B cell (primary cell): Measurements from ENCODE around the gene KRTAP12-2. TPM values are rescaled to one million over a fixed set of nuclear protein-coding genes. Genes with fewer than 3 reads are reported as not detected.

Experiments
- ATAC-seq: fragments of 200-7000 bp; cut with Tn5 transposase; one replicate; pipeline ENCODE4 v1.10.0; 2021; ENCODE audit warnings: low read depth, mild to moderate bottlenecking, moderate number of reproducible peaks, moderate library complexity
- CTCF ChIA-PET: fragments of 350-600 bp; sonication (Branson Sonifier 250); formaldehyde crosslinking; loops from one replicate; lab custom pipeline; 2021; ENCODE audit warnings: antibody characterized with exemption, inconsistent platforms; lab: Charles Lee
- POLR2A ChIA-PET: fragments of 350-600 bp; sonication (Branson Sonifier 250); formaldehyde crosslinking; loops from one replicate; lab custom pipeline; 2021; ENCODE audit warnings: antibody characterized with exemption; lab: Charles Lee
- DNase-seq: peaks from one replicate; pipeline ENCODE4 v3.0.0; 2013
- H2AFZ ChIP-seq: 2 replicates; pipeline ENCODE4 v1.6.1; 2012; ENCODE audit warnings: mild to moderate bottlenecking, low read depth, low read length; ENCODE audit not compliant: insufficient read depth, poor library complexity, severe bottlenecking
- H3K27ac ChIP-seq, 2 donors: 1 replicate in 1 of 2; 2 replicates in 1 of 2; pipeline ENCODE4 v1.5.1; 2012 to 2013; ENCODE audit warnings: low read length in 2 of 2, mild to moderate bottlenecking in 2 of 2, moderate library complexity in 1 of 2
- H3K27me3 ChIP-seq, 4 experiments: fragments of 200-600 bp in 1 of 4; sonication (generic) in 1 of 4; replicated peaks in 1 of 4; 1 replicate in 2 of 4; 2 replicates in 2 of 4; pipeline versions ENCODE4 v1.6.1 to v1.7.0; 2013 to 2016; ENCODE audit warnings: low read length in 3 of 4, mild to moderate bottlenecking in 2 of 4, mixed read lengths in 1 of 4, moderate library complexity in 1 of 4; ENCODE audit not compliant: insufficient read depth in 4 of 4, control insufficient read depth in 3 of 4; ENCODE audit errors: control extremely low read depth in 1 of 4
- H3K36me3 ChIP-seq, 2 experiments: replicated peaks in 1 of 2; 1 replicate in 1 of 2; 2 replicates in 1 of 2; pipeline versions ENCODE4 v1.6.1 to v1.7.1; 2013; ENCODE audit warnings: low read length in 1 of 2; ENCODE audit not compliant: insufficient read depth in 2 of 2, control insufficient read depth in 1 of 2; ENCODE audit errors: control extremely low read depth in 1 of 2, extremely low read depth in 1 of 2
- H3K4me1 ChIP-seq, 2 donors: fragments of 200-600 bp in 1 of 2; sonication (generic) in 1 of 2; 1 replicate in 1 of 2; 2 replicates in 1 of 2; pipeline versions ENCODE4 v1.5.1 to v1.6.1; 2013 to 2017; ENCODE audit warnings: low read length in 2 of 2; ENCODE audit not compliant: control insufficient read depth in 2 of 2, insufficient read depth in 2 of 2
- H3K4me2 ChIP-seq: replicated peaks from 2 replicates; pipeline ENCODE3; 2012; ENCODE audit warnings: mild to moderate bottlenecking, low read depth, low read length; ENCODE audit not compliant: poor library complexity, severe bottlenecking
- H3K4me3 ChIP-seq, 5 experiments: fragments of 200-600 bp in 1 of 5; sonication (generic) in 1 of 5; 1 replicate in 3 of 5; 2 replicates in 2 of 5; pipeline versions ENCODE4 v1.5.1 to v1.7.0; 2011 to 2016; ENCODE audit warnings: low read length in 4 of 5, mild to moderate bottlenecking in 4 of 5, low read depth in 2 of 5, control low read depth in 1 of 5, moderate library complexity in 1 of 5; ENCODE audit not compliant: insufficient read depth in 1 of 5; ENCODE audit errors: control extremely low read depth in 1 of 5, extremely low read depth in 1 of 5
- H3K79me2 ChIP-seq: fragments of 200-600 bp; sonication (generic); one replicate; pipeline ENCODE4 v1.6.0; 2016; ENCODE audit warnings: low read length; ENCODE audit not compliant: control insufficient read depth, insufficient read depth
- H3K9ac ChIP-seq: fragments of 200-600 bp; sonication (generic); 2 replicates; pipeline ENCODE4 v1.6.1; 2017; ENCODE audit warnings: mild to moderate bottlenecking, low read length, moderate library complexity
- H3K9me3 ChIP-seq, 3 donors: one replicate each; pipeline versions ENCODE4 v1.6.1 to v1.7.1; 2013; ENCODE audit warnings: low read length in 2 of 3; ENCODE audit not compliant: control insufficient read depth in 2 of 3, insufficient read depth in 1 of 3; ENCODE audit errors: control extremely low read depth in 1 of 3
- H4K20me1 ChIP-seq: 2 replicates; pipeline ENCODE4 v1.6.0; 2012; ENCODE audit warnings: mild to moderate bottlenecking, low read length; ENCODE audit not compliant: insufficient read depth, control insufficient read depth, poor library complexity, severe bottlenecking
- H3K27ac Mint-ChIP-seq: one replicate; pipeline ENCODE4 v1.8.0; 2021; ENCODE audit warnings: mixed read lengths
- H3K27me3 Mint-ChIP-seq: one replicate; pipeline ENCODE4 v1.8.0; 2021; ENCODE audit warnings: mixed read lengths
- H3K4me1 Mint-ChIP-seq: one replicate; pipeline ENCODE4 v1.8.0; 2021; ENCODE audit warnings: mixed read lengths
- H3K4me3 Mint-ChIP-seq: one replicate; pipeline ENCODE4 v1.8.0; 2021; ENCODE audit warnings: mixed read lengths
- H3K9me3 Mint-ChIP-seq: one replicate; pipeline ENCODE4 v1.8.0; 2022; ENCODE audit warnings: mixed read lengths; ENCODE audit not compliant: insufficient read depth
- CTCF ChIP-seq: fragments of 200-600 bp; IDR thresholded peaks from one replicate; pipeline ENCODE4 v1.8.0; 2022; ENCODE audit warnings: antibody characterized with exemption, mild to moderate bottlenecking
- EZH2 ChIP-seq: IDR thresholded peaks from 2 replicates; pipeline ENCODE4 v1.6.1; 2012; ENCODE audit warnings: borderline replicate concordance, low read depth, mild to moderate bottlenecking, moderate library complexity, low read length; ENCODE audit not compliant: insufficient read depth, poor library complexity, severe bottlenecking
- WGBS: methylation state at CpG from one replicate; pipeline ENCODE4 v1.1.5; 2013; ENCODE audit warnings: missing lambda C conversion rate; ENCODE audit not compliant: insufficient coverage; 5-methylcytosine and 5-hydroxymethylcytosine counted together
- intact Hi-C: fragments of 100-400 bp; cut with micrococcal nuclease; formaldehyde crosslinking; loops from one replicate; pipeline ENCODE4 v1.10.0; 2022
- polyA plus RNA-seq: library from polyadenylated mRNA; depleted of rRNA; stranded (reverse); fragments of >200 nt; gene quantifications from 2 replicates; pipeline ENCODE4 v1.2.3, GENCODE V29; 2012
- total RNA-seq, 2 donors: library from RNA; stranded (reverse); fragments of 120-200 nt in 1 of 2; gene quantifications; 1 replicate in 1 of 2; 2 replicates in 1 of 2; pipeline versions ENCODE4 v1.2.3 to v1.2.4, GENCODE V29; 2013 to 2022

KRTAP12-2 gene
- total and polyA plus RNA-seq, 2 donors (not counting 1 experiment from before 2014, with no cell fraction given) = not detected

GRCh38 chr21:44671911-44672310 lies 5.2 kb upstream of the KRTAP12-2 start:
- H3K9me3 Mint-ChIP-seq = peaks cover 9% of the 10 kb centered on the region
- H3K4me3 ChIP-seq = no peak overlapping the region
- H3K4me1 ChIP-seq = no peaks in the 10 kb centered on the region
- H3K36me3 ChIP-seq = no peaks in the 10 kb centered on the region
- intact Hi-C loops = no loop called here
- CTCF ChIA-PET = no interaction called here
- no peak for ATAC-seq
- DNase-seq = no peak
- H3K9ac ChIP-seq = no peak overlapping the region
- H3K27me3 Mint-ChIP-seq = peaks cover 32% of the 10 kb centered on the region
- POLR2A ChIA-PET = no interaction called here
- H3K27ac ChIP-seq = no peak overlapping the region
- no peak overlapping the region for H2AFZ ChIP-seq
- peaks cover 0 to 19% (median 0%) of the 10 kb centered on the region in 4 experiments for H3K27me3 ChIP-seq
- H3K4me2 ChIP-seq = no peak overlapping the region
- peaks cover 1 to 33% (median 20%) of the 10 kb centered on the region in 3 donors for H3K9me3 ChIP-seq
- no peak for TF ChIP-seq CTCF
- TF ChIP-seq EZH2 = no peak
- WGBS = no CpG with 5 or more reads among the region's 1 CpG
- no peaks in the 10 kb centered on the region for H4K20me1 ChIP-seq
- no peaks in the 10 kb centered on the region for H3K79me2 ChIP-seq
- no peaks in the 10 kb centered on the region for H3K4me1 Mint-ChIP-seq
- no peak overlapping the region for H3K27ac Mint-ChIP-seq
- H3K4me3 Mint-ChIP-seq = no peak overlapping the region

GRCh38 chr21:44670642-44671432 lies 4.1 kb upstream of the KRTAP12-2 start:
- Histone ChIP-seq H3K27me3 (peaks cover 0 to 19% (median 0%) of the 10 kb centered on the region in 4 experiments), H2AFZ (no peak overlapping the region), H3K27ac (no peak overlapping the region), H3K4me1 (no peaks in the 10 kb centered on the region), H4K20me1 (no peaks in the 10 kb centered on the region), H3K9ac (no peak overlapping the region), H3K4me2 (no peak overlapping the region), H3K9me3 (peaks cover 1 to 33% (median 20%) of the 10 kb centered on the region in 3 donors), H3K4me3 (no peak overlapping the region), H3K36me3 (no peaks in the 10 kb centered on the region), H3K79me2 (no peaks in the 10 kb centered on the region)
- WGBS = 94% methylated on average over 3 of the region's 3 CpGs
- intact Hi-C loops = no loop called here
- ChIA-PET CTCF (no interaction called here), POLR2A (no interaction called here)
- no peak for TF ChIP-seq CTCF
- no peak for TF ChIP-seq EZH2
- Mint-ChIP-seq H3K27me3 (peaks cover 35% of the 10 kb centered on the region), H3K4me3 (no peak overlapping the region), H3K4me1 (no peaks in the 10 kb centered on the region), H3K9me3 (peaks cover 9% of the 10 kb centered on the region), H3K27ac (no peak overlapping the region)
- ATAC-seq (no peak), DNase-seq (no peak)
